ENCODE data around the gene ORC5. TPM values are rescaled to one million over a fixed set of nuclear protein-coding genes. Genes with fewer than 3 reads are reported as not detected.

Gene ORC5
- total RNA-seq, 1 donor from 2014 or later: 19.9 TPM

GRCh38 chr7:104089612-104090011, 118.2 kb downstream of the ORC5 start:
- Histone ChIP-seq H3K4me1 (no peaks in the 10 kb centered on the region), H3K9me3 (no peaks in the 10 kb centered on the region), H3K27ac (no peak overlapping the region), H3K36me3 (no peaks in the 10 kb centered on the region), H3K4me3 (no peak overlapping the region), H3K27me3 (no peaks in the 10 kb centered on the region)
- intact Hi-C loops (cut with DNase I): no loop called here
- no peak for DNase-seq (ENCODE audit: extremely low spot score in 2 of 2)
- TF ChIP-seq, protein P1, sequence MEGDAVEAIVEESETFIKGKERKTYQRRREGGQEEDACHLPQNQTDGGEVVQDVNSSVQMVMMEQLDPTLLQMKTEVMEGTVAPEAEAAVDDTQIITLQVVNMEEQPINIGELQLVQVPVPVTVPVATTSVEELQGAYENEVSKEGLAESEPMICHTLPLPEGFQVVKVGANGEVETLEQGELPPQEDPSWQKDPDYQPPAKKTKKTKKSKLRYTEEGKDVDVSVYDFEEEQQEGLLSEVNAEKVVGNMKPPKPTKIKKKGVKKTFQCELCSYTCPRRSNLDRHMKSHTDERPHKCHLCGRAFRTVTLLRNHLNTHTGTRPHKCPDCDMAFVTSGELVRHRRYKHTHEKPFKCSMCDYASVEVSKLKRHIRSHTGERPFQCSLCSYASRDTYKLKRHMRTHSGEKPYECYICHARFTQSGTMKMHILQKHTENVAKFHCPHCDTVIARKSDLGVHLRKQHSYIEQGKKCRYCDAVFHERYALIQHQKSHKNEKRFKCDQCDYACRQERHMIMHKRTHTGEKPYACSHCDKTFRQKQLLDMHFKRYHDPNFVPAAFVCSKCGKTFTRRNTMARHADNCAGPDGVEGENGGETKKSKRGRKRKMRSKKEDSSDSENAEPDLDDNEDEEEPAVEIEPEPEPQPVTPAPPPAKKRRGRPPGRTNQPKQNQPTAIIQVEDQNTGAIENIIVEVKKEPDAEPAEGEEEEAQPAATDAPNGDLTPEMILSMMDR (IDR thresholded peaks at IDR 0.05): no peak
- TF ChIP-seq POLR2AphosphoS5 (IDR thresholded peaks at IDR 0.05; ENCODE audit: insufficient read depth in 1 of 2, low read depth in 1 of 2): no peak

DNA sequence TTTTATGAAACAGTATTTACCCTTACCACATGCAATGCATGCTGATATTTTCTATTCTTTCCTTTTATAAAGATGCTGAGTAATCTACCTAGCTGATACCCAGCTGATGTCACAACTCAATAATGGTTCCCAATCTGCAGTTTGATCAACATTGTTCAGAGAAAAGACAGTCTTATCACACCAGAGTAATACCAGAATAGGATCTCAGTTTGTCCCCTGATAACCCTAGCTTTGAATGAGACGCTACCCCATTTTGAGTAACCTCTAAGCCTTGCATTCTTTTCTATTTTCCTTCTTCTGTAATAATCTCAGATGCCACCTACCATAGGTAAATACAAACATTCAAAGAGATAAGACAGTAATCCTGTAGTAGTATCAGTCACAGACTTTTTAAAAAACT, 118.8 kb downstream of the ORC5 start:
- intact Hi-C loops (cut with DNase I): no loop called here
- TF ChIP-seq POLR2AphosphoS5 (IDR thresholded peaks at IDR 0.05; ENCODE audit: insufficient read depth in 1 of 2, low read depth in 1 of 2) (no peak), POLR2A (IDR thresholded peaks at IDR 0.05) (no peak)
- TF ChIP-seq, protein P1 (IDR thresholded peaks at IDR 0.05): no peak
- Histone ChIP-seq H3K36me3 (no peaks in the 10 kb centered on the region), H3K9me3 (no peaks in the 10 kb centered on the region), H3K27me3 (no peaks in the 10 kb centered on the region), H3K27ac (no peak overlapping the region), H3K4me3 (no peak overlapping the region), H3K4me1 (no peaks in the 10 kb centered on the region)
- no peak for DNase-seq (ENCODE audit: extremely low spot score in 2 of 2)

Other genes starting within 250 kb of the ORC5 start
- gene RELN, start 218.4 kb downstream of the ORC5 start, total RNA-seq: 7.4 TPM
- not detected for gene LHFPL3, start 120.6 kb upstream of the ORC5 start, total RNA-seq

All from vagina (tissue), 2 donors.